ENCODE results near the gene PI4KA.

DNA sequence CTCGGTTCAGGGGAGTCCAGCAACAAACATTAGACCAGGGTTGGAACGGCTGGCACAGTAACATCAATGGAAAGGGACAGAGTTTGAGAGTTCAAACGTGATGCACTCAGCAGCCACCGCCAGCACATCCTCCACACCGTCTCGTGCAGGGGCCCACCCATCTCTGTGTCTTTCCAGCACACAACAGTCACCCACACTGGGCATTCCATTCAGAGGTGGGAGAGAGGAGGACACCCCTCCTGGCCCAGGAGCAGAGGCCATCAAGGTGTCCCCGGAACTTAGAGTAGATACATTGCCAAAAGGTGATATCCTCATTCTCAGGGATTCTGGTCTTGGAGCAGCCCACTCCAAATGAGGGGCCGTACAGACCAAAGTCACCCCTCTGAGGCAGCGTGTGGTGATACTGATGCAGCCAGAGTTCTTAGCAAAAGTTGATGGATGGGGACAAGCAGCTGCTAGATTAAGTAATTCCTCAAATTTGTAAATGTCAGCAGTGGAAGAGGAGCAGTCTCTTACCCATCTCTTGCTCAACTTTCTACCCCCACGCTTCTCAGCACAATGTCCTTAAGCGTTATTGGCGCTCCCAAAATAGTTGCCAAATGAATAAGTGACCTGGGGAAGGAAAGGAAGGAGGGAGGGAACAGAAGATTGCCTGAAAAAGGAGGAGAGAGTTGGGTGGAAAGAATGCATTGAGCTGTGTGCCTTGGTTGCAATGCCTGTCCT, 5.7 kb upstream of the PI4KA start:
- TF ChIP-seq, protein P1, sequence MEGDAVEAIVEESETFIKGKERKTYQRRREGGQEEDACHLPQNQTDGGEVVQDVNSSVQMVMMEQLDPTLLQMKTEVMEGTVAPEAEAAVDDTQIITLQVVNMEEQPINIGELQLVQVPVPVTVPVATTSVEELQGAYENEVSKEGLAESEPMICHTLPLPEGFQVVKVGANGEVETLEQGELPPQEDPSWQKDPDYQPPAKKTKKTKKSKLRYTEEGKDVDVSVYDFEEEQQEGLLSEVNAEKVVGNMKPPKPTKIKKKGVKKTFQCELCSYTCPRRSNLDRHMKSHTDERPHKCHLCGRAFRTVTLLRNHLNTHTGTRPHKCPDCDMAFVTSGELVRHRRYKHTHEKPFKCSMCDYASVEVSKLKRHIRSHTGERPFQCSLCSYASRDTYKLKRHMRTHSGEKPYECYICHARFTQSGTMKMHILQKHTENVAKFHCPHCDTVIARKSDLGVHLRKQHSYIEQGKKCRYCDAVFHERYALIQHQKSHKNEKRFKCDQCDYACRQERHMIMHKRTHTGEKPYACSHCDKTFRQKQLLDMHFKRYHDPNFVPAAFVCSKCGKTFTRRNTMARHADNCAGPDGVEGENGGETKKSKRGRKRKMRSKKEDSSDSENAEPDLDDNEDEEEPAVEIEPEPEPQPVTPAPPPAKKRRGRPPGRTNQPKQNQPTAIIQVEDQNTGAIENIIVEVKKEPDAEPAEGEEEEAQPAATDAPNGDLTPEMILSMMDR (IDR thresholded peaks at IDR 0.05), result no peak
- TF ChIP-seq POLR2A (IDR thresholded peaks at IDR 0.05), result no peak

Measured in tibial nerve (tissue), 3 donors.